Measurements from ENCODE around the gene LRCOL1. TPM values are rescaled to one million over a fixed set of nuclear protein-coding genes. Genes with fewer than 3 reads are reported as not detected.

The LRCOL1 gene
- total RNA-seq, 4 donors from 2014 or later, result 0.83 TPM; not detected in 3

GRCh38 chr12:132561427-132562156, 48.8 kb downstream of the LRCOL1 start:
- Histone ChIP-seq H3K9me3 (no peaks in the 10 kb centered on the region), H3K4me3 (no peak overlapping the region), H3K36me3 (no peaks in the 10 kb centered on the region), H3K27me3 (no peaks in the 10 kb centered on the region), H3K27ac (no peak overlapping the region), H3K4me1 (peaks cover 4 to 7% of the 10 kb centered on the region in 2 donors)
- ATAC-seq (no peak), DNase-seq (no peak)
- in situ Hi-C loops (cut with MboI; ENCODE audit: low sequenced_read_pairs in 4 of 4) (no loop called here), intact Hi-C loops (cut with DNase I; ENCODE audit: low total_unique reads) (no loop called here)
- TF ChIP-seq POLR2A (IDR thresholded peaks at IDR 0.05), result no peak
- TF ChIP-seq, protein P1, sequence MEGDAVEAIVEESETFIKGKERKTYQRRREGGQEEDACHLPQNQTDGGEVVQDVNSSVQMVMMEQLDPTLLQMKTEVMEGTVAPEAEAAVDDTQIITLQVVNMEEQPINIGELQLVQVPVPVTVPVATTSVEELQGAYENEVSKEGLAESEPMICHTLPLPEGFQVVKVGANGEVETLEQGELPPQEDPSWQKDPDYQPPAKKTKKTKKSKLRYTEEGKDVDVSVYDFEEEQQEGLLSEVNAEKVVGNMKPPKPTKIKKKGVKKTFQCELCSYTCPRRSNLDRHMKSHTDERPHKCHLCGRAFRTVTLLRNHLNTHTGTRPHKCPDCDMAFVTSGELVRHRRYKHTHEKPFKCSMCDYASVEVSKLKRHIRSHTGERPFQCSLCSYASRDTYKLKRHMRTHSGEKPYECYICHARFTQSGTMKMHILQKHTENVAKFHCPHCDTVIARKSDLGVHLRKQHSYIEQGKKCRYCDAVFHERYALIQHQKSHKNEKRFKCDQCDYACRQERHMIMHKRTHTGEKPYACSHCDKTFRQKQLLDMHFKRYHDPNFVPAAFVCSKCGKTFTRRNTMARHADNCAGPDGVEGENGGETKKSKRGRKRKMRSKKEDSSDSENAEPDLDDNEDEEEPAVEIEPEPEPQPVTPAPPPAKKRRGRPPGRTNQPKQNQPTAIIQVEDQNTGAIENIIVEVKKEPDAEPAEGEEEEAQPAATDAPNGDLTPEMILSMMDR (IDR thresholded peaks at IDR 0.05 in 4 of 5, conservative IDR thresholded peaks at IDR 0.05 in 1 of 5), result no peak

DNA sequence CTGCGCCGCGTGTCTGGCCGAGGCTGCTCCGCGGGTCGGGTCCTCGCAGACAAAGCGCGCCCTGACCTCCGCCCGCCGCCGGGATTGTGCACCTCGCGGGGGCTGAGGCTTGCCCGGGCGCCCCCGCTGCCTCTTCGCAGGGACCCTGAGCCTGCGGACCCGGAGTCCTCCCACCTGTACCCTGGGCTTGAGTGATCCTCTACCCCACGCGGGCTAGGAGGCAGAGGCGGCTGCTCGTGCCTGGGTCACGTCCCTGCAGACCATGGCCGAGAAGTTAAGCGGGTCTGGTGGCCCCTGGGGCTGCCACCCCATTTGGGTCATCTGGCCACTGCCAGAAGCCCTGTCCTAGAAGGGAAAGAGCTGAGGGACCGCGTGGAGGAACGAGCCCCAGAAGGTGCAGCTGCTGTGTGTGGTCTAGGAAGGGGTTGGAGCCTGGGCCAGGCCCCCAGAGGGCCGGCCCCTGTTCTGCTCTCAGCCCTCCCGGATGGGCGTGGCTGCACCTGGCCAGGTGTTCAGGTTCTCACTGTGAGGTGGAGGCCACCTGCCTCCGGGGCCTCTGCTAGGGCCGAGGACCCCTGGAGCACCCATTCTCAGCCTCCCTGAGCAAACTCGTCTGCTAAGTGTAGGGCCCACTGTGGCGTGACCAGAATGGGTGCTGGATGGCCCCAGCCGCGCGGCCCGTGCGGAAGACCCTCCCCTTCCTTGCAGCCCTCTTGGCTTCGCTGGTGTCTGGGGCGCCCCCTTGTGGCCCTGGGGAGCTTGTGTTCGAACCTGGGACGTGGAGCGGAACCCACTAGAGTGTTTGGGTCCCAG, 49.6 kb downstream of the LRCOL1 start:
- H3K4me3 ChIP-seq, result peak overlapping the region; percentile 61 to 71 (median 62)
- peaks cover 4 to 7% of the 10 kb centered on the region in 2 donors for H3K4me1 ChIP-seq
- H3K27ac ChIP-seq, result no peak overlapping the region
- ATAC-seq (no peak), DNase-seq (no peak)
- no peaks in the 10 kb centered on the region for H3K9me3 ChIP-seq
- no peaks in the 10 kb centered on the region for H3K36me3 ChIP-seq
- TF ChIP-seq POLR2A (IDR thresholded peaks at IDR 0.05), result no peak
- TF ChIP-seq, protein P1 (IDR thresholded peaks at IDR 0.05 in 4 of 5, conservative IDR thresholded peaks at IDR 0.05 in 1 of 5), result peak in 4 of 5 experiments; percentile 35 to 62 (median 54)
- intact Hi-C loops (cut with DNase I; ENCODE audit: low total_unique reads) (no loop called here), in situ Hi-C loops (cut with MboI; ENCODE audit: low sequenced_read_pairs in 4 of 4) (no loop called here)
- H3K27me3 ChIP-seq, result no peaks in the 10 kb centered on the region

DNA sequence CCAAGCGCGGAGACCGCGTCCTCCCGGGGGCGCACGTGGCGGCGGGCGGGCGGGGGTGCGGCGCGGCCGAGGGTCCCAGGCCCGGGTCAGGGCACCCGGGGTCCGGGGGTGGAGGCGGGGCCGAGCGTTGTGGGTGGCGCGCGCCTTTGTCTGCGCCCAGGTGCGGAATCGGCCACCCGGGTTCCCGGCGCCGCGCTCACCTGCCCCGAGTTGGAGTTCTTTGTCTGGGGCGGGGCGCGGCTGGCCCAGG, 50.1 kb downstream of the LRCOL1 start:
- intact Hi-C loops (cut with DNase I; ENCODE audit: low total_unique reads), result no loop called here

GRCh38 chr12:132559652-132560363, 50.6 kb downstream of the LRCOL1 start:
- peak; percentile 60 to 66 for ATAC-seq
- no peak for TF ChIP-seq POLR2A (IDR thresholded peaks at IDR 0.05)
- TF ChIP-seq, protein P1 (IDR thresholded peaks at IDR 0.05 in 4 of 5, conservative IDR thresholded peaks at IDR 0.05 in 1 of 5), result no peak
- no peak for DNase-seq
- Histone ChIP-seq H3K36me3 (no peaks in the 10 kb centered on the region), H3K4me3 (peak overlapping the region; percentile 61 to 71 (median 62)), H3K27ac (no peak overlapping the region), H3K4me1 (peaks cover 4 to 7% of the 10 kb centered on the region in 2 donors), H3K9me3 (no peaks in the 10 kb centered on the region), H3K27me3 (no peaks in the 10 kb centered on the region)
- intact Hi-C loops (cut with DNase I; ENCODE audit: low total_unique reads) (no loop called here), in situ Hi-C loops (cut with MboI; ENCODE audit: low sequenced_read_pairs in 4 of 4) (no loop called here)

More for the DNA sequence above, 50.1 kb downstream of the LRCOL1 start:
- peak overlapping the region; percentile 61 to 71 (median 62) for H3K4me3 ChIP-seq
- no peak for TF ChIP-seq POLR2A (IDR thresholded peaks at IDR 0.05)
- TF ChIP-seq, protein P1 (IDR thresholded peaks at IDR 0.05 in 4 of 5, conservative IDR thresholded peaks at IDR 0.05 in 1 of 5), result no peak
- in situ Hi-C loops (cut with MboI; ENCODE audit: low sequenced_read_pairs in 4 of 4), result no loop called here
- DNase-seq (no peak), ATAC-seq (peak; percentile 11 to 22)
- no peak overlapping the region for H3K27ac ChIP-seq
- H3K4me1 ChIP-seq, result peaks cover 4 to 7% of the 10 kb centered on the region in 2 donors
- no peaks in the 10 kb centered on the region for H3K27me3 ChIP-seq
- no peaks in the 10 kb centered on the region for H3K9me3 ChIP-seq
- no peaks in the 10 kb centered on the region for H3K36me3 ChIP-seq

Measured in gastrocnemius medialis (tissue), 4 donors.